ENCODE data around the gene MED1. TPM values are rescaled to one million over a fixed set of nuclear protein-coding genes. Genes with fewer than 3 reads are reported as not detected.
"Not testable (repeated sequence)": the region's sequence is repeated elsewhere in the genome, so short reads cannot be mapped to it uniquely, and the experiment has no call there.

MED1 gene
- total and polyA plus RNA-seq, 8 donors, result 5.1 to 48.7 (median 12.5) TPM

DNA sequence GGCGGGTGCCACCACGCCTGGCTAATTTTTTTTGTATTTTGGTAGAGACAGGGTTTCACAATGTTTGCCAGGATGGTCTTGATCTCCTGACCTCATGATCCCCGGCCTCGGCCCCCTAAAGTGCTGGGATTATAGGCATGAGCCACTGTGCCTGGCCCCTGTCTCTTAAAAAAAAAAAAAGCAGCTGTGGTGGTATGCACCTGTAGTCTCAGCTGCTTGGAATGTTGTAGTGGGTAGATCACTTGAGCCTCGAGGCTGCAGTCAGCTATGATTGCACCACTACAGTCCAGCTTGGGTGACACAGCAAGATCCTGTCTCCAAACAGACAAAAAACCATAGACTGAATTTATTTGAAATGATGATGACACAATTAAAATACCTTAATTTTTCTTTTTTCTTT is 34.5 kb upstream of the MED1 start:
- H3K27me3 ChIP-seq, result no peaks in the 10 kb centered on the region
- H3K4me3 ChIP-seq, result no peak overlapping the region
- intact Hi-C loops (cut with DNase I; ENCODE audit: low total_unique reads), result no loop called here
- H3K4me1 ChIP-seq, result no peaks in the 10 kb centered on the region
- H3K27ac ChIP-seq, result no peak overlapping the region
- H3K9me3 ChIP-seq, result no peaks in the 10 kb centered on the region
- TF ChIP-seq EP300 (IDR thresholded peaks at IDR 0.05) (no peak), POLR2AphosphoS5 (IDR thresholded peaks at IDR 0.05) (no peak)
- TF ChIP-seq, protein P1, sequence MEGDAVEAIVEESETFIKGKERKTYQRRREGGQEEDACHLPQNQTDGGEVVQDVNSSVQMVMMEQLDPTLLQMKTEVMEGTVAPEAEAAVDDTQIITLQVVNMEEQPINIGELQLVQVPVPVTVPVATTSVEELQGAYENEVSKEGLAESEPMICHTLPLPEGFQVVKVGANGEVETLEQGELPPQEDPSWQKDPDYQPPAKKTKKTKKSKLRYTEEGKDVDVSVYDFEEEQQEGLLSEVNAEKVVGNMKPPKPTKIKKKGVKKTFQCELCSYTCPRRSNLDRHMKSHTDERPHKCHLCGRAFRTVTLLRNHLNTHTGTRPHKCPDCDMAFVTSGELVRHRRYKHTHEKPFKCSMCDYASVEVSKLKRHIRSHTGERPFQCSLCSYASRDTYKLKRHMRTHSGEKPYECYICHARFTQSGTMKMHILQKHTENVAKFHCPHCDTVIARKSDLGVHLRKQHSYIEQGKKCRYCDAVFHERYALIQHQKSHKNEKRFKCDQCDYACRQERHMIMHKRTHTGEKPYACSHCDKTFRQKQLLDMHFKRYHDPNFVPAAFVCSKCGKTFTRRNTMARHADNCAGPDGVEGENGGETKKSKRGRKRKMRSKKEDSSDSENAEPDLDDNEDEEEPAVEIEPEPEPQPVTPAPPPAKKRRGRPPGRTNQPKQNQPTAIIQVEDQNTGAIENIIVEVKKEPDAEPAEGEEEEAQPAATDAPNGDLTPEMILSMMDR (IDR thresholded peaks at IDR 0.05), result no peak
- no peak for DNase-seq
- WGBS, 5 donors, result 91 to 97% (median 94%) methylated on average over 5 of the region's 5 CpGs
- H3K36me3 ChIP-seq, result peaks cover 5 to 62% (median 49%) of the 10 kb centered on the region in 4 donors

DNA sequence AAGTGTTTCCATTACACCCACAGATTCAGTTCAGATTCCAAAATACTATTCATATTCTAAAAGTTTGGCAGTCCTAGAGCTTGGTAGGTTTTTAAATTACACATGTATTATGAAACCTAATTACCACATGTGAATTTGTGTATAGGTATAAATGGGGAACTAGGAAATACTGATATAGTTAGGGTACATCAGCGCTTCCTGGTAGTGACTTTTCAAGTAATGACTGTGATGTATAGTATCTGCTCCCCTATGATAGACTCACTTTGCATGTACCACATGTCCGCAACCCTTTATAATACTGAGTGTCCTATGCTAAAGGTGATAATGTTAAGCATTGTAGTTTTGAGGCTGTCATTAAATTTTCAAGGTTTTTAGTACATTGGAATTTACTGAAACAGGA is 33.1 kb upstream of the MED1 start:
- Histone ChIP-seq H3K4me3 (no peak overlapping the region), H3K27me3 (no peaks in the 10 kb centered on the region), H3K36me3 (peaks cover 0 to 62% (median 48%) of the 10 kb centered on the region in 4 donors), H3K27ac (no peak overlapping the region), H3K4me1 (no peaks in the 10 kb centered on the region), H3K9me3 (no peaks in the 10 kb centered on the region)
- DNase-seq, result no peak
- TF ChIP-seq EP300 (IDR thresholded peaks at IDR 0.05) (no peak), POLR2AphosphoS5 (IDR thresholded peaks at IDR 0.05) (no peak), POLR2A (IDR thresholded peaks at IDR 0.05) (no peak)
- TF ChIP-seq, protein P1 (IDR thresholded peaks at IDR 0.05), result no peak
- 95 to 100% (median 98%) methylated on average over 2 of the region's 2 CpGs for WGBS, 5 donors
- intact Hi-C loops (cut with DNase I; ENCODE audit: low total_unique reads), result no loop called here

DNA sequence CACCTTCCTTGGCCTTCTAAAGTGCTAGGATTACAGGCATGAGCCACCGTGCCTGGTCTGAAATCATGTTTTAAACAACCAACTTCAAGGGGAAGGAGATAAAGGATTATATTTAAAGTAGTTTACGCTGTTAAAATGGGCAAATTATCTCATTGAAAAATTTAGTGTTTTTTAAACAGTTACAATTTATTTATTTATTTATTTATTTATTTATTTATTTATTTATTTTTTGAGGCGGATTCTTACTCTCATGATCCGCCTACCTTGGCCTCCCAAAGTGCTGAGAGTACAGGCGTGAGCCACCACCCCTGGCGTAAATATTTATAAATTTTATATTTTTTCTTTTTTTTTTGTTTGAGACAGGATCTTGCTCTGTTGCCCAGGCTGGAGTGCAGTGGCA is 32.4 kb upstream of the MED1 start:
- intact Hi-C loops (cut with DNase I; ENCODE audit: low total_unique reads), result no loop called here

DNA sequence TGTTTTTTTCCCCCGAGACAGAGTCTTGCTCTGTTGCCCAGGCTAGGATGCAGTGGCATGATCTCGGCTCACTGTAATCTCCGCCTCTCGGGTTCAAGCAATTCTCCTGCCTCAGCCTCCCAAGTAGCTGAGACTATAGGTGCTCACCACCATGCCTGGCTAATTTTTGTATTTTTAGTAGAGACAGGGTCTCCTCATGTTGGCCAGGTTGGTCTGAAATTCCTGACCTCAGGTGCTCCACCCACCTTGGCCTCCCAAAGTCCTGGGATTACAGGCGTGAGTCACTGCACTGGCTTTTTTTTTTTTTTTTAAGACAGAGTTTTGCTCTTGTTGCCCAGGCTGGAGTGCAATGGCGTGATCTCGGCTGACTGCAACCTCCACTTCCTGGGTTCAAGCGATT is 28.6 kb upstream of the MED1 start:
- H3K9me3 ChIP-seq; H3K4me3 ChIP-seq; H3K27ac ChIP-seq; DNase-seq; intact Hi-C loops (cut with DNase I; ENCODE audit: low total_unique reads); H3K4me1 ChIP-seq; H3K27me3 ChIP-seq: not testable (repeated sequence)
- peaks cover 5 to 87% (median 76%) of the 10 kb centered on the region in 4 donors for H3K36me3 ChIP-seq
- 87 to 96% (median 93%) methylated on average over 8 of the region's 8 CpGs for WGBS, 5 donors

More for the DNA sequence above, 32.4 kb upstream of the MED1 start:
- Histone ChIP-seq H3K27ac (no peak overlapping the region), H3K9me3 (no peaks in the 10 kb centered on the region), H3K36me3 (peaks cover 0 to 65% (median 44%) of the 10 kb centered on the region in 4 donors), H3K27me3 (no peaks in the 10 kb centered on the region), H3K4me1 (no peaks in the 10 kb centered on the region), H3K4me3 (no peak overlapping the region)
- TF ChIP-seq EP300 (IDR thresholded peaks at IDR 0.05) (no peak), POLR2AphosphoS5 (IDR thresholded peaks at IDR 0.05) (no peak), POLR2A (IDR thresholded peaks at IDR 0.05) (no peak)
- TF ChIP-seq, protein P1 (IDR thresholded peaks at IDR 0.05), result no peak
- WGBS, 5 donors, result 96 to 99% (median 98%) methylated on average over 6 of the region's 6 CpGs
- DNase-seq, result no peak

DNA sequence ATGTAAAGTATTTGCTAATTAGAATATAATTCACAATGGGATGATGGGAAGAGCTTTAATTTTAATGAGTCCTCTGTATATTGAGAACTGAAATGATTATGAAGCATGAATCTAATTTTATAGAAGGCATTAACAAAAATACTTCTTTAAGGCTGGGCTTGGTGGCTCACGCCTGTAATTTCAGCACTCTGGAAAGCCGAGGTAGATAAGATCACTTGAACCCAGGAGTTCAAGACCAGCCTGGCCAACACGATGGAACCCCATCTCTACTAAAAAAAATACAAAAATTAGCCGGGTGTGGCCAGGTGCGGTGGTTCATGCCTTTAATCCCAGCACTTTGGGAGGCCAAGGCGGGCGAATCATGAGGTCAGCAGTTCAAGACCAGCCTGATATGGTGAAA is 22.2 kb upstream of the MED1 start:
- no peaks in the 10 kb centered on the region for H3K27me3 ChIP-seq
- no peak overlapping the region for H3K4me3 ChIP-seq
- intact Hi-C loops (cut with DNase I; ENCODE audit: low total_unique reads), result no loop called here
- H3K36me3 ChIP-seq, result peaks cover 39 to 92% (median 88%) of the 10 kb centered on the region in 4 donors
- no peak for TF ChIP-seq POLR2A (IDR thresholded peaks at IDR 0.05)
- no peak for DNase-seq
- no peak overlapping the region for H3K27ac ChIP-seq
- H3K9me3 ChIP-seq, result no peaks in the 10 kb centered on the region
- peaks cover 0 to 7% (median 0%) of the 10 kb centered on the region in 4 donors for H3K4me1 ChIP-seq
- WGBS, 5 donors, result 89 to 93% (median 90%) methylated on average over 7 of the region's 7 CpGs

DNA sequence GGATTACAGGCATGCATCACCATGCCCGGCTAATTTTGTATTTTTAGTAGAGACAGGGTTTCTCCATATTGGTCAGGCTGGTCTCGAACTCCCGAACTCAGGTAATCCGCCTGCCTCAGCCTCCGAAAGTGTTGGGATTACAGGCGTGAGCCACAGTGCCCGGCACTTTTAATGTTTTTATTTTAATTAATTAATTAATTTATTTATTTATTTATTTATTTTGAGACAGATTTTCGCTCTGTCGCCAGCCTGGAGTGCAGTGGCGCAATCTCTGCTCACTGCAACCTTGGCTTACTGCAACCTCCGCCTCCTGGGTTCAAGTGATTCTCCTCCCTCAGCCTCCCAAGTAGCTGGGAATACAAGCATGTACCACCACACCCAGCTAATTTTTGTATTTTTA is 17.5 kb upstream of the MED1 start:
- peaks cover 27 to 71% (median 53%) of the 10 kb centered on the region in 4 donors for H3K36me3 ChIP-seq
- H3K27ac ChIP-seq; H3K27me3 ChIP-seq; intact Hi-C loops (cut with DNase I; ENCODE audit: low total_unique reads); H3K4me3 ChIP-seq; H3K9me3 ChIP-seq; DNase-seq: not testable (repeated sequence)
- 94 to 99% (median 98%) methylated on average over 11 of the region's 11 CpGs for WGBS, 5 donors
- peaks cover 21 to 48% (median 30%) of the 10 kb centered on the region in 4 donors for H3K4me1 ChIP-seq

DNA sequence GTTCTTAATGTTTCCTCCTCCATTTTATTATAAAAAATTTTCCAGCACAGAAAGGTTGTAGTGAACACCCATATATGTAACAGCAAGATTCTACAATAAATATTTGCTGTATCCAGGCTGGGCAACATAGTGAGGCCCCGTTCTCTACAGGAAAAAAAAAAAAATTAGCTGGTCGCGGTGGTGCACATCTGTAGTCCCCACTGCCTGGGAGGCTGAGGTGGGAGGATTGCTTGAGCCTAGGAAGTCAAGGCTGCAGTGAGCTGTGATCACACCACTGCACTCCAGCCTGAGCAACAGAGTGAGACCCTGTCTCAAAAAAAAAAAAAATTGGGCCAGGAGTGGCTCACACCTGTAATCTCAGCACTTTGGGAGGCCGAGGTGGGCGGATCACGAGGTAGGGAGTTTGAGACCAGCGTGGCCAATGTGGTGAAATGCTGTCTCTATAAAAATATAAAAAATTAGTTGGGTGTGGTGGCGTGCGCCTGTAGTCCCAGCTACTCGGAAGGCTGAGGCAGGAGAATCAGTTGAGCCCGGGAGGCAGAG is 13.6 kb upstream of the MED1 start:
- H3K9me3 ChIP-seq; H3K27ac ChIP-seq; DNase-seq; H3K27me3 ChIP-seq; intact Hi-C loops (cut with DNase I; ENCODE audit: low total_unique reads): not testable (repeated sequence)
- Histone ChIP-seq H3K4me1 (peaks cover 21 to 59% (median 42%) of the 10 kb centered on the region in 4 donors), H3K36me3 (peaks cover 0 to 32% (median 16%) of the 10 kb centered on the region in 4 donors), H3K4me3 (peak overlapping the region; percentile 19 to 98 (median 86))
- WGBS, 5 donors, result 63 to 77% (median 75%) methylated on average over 11 of the region's 11 CpGs

All from stomach (tissue), 9 donors.